ENCODE results near the gene FUNDC2. TPM values are rescaled to one million over a fixed set of nuclear protein-coding genes. Genes with fewer than 3 reads are reported as not detected.
A peak's percentile ranks its signal among the peaks of the same experiment; 100 is the strongest.

FUNDC2 gene
- total and polyA plus RNA-seq, 10 of the 15 experiments (the other 5 are each of a cell fraction or from before 2014, with no cell fraction given): 70.5 to 353 (median 165) TPM

- H3K27ac ChIP-seq (ENCODE audit: control insufficient read depth, insufficient read depth): peak overlapping the region; percentile 84
- peak overlapping the region; percentile 55 for H2AFZ ChIP-seq (ENCODE audit: control insufficient read depth, low read depth, low read length)
- H3K9me3 ChIP-seq (replicated peaks; ENCODE audit: control insufficient read depth, insufficient read depth, low read length): no peaks in the 10 kb centered on the region
- H3K4me3 ChIP-seq: peak overlapping the region; percentile 72
- ChIA-PET SMC1A (ENCODE audit: uncharacterized antibody, unreplicated experiment) (no interaction called here), RAD21 (ENCODE audit: unreplicated experiment) (interaction anchor here (1.4 kb wide), 1 partner anchor 147 kb away, joined by 3 read pairs; no protein-coding TSS in a partner anchor), CTCF (interaction anchor here (0.7 to 1.4 kb wide), 2 partner anchors 14 to 91 kb away, joined by 3 read pairs; no protein-coding TSS in a partner anchor), POLR2A (interaction anchor here (1.1 kb wide), 1 partner anchor 42 kb away, joined by 3 read pairs; no protein-coding TSS in a partner anchor)
- 0 out of 2 replicates have a peak overlapping the region, but pooled peaks have one; percentile 25 for H3K4me2 ChIP-seq (ENCODE audit: control insufficient read depth, insufficient read depth)
- H3K4me1 ChIP-seq (ENCODE audit: control insufficient read depth, insufficient read depth, low read length): no peaks in the 10 kb centered on the region
- no peaks in the 10 kb centered on the region for H3K27me3 ChIP-seq (replicated peaks in 1 of 2; ENCODE audit: control insufficient read depth in 2 of 2, insufficient read depth in 2 of 2, low read length in 1 of 2)
- H3K9ac ChIP-seq (ENCODE audit: control insufficient read depth, insufficient read depth, low read length): peak overlapping the region; percentile 87
- H3K36me3 ChIP-seq (ENCODE audit: control insufficient read depth in 2 of 2, insufficient read depth in 2 of 2, low read length in 1 of 2): no peaks in the 10 kb centered on the region; a peak in 3 of 4 replicates
- intact Hi-C loops (cut with micrococcal nuclease; ENCODE audit: unreplicated experiment): loop anchor here (5.0 kb wide), 2 partner anchors 43 to 147 kb away; partner anchors contain the start of genes FUNDC2 and VBP1
- TF ChIP-seq ZBTB40 (IDR thresholded peaks at IDR 0.05; ENCODE audit: borderline replicate concordance) (peak; percentile 21; the same call in 1 of the 2 replicates), CHD1 (IDR thresholded peaks at IDR 0.05; ENCODE audit: low read depth, low read length) (no peak), POLR2AphosphoS2 (IDR thresholded peaks at IDR 0.05; ENCODE audit: low read depth, low read length) (no peak), CREB1 (IDR thresholded peaks at IDR 0.05; ENCODE audit: low read depth) (0 out of 2 replicates have a peak, but pooled peaks have one; percentile 7)
- in situ Hi-C loops (cut with MboI): no loop called here
- ATAC-seq: peak; percentile 43
- peaks cover 54% of the 10 kb centered on the region for H3K79me2 ChIP-seq (ENCODE audit: control insufficient read depth, insufficient read depth, low read length)
- WGBS (ENCODE audit: insufficient coverage, insufficient replicate concordance, low lambda C conversion rate, missing lambda C conversion rate): 51% methylated on average over 16 of the region's 16 CpGs
- no peak for DNase-seq (ENCODE audit: low read depth, low spot score)
- TSS peak; percentile 73 for BruUV-seq (replicated peaks)
- H4K20me1 ChIP-seq (ENCODE audit: control insufficient read depth, insufficient read depth): no peaks in the 10 kb centered on the region
- FAIRE-seq: no peak
Observed at GRCh38 chrX:155070663-155070974, 44.0 kb downstream of the FUNDC2 start.
